Skin epidermis (tissue), 12 donors: ENCODE results near the gene DARS1.
A peak's percentile ranks its signal among the peaks of the same experiment; 100 is the strongest.
"Not testable (repeated sequence)": the region's sequence is repeated elsewhere in the genome, so short reads cannot be mapped to it uniquely, and the experiment has no call there.

ENCODE experiments used
- H3K27ac ChIP-seq, 21 experiments: fragments of 200-600 bp; sonication (generic) in 11 of 21; one replicate each; pipeline ENCODE4 v1.5.0; 2020; ENCODE audit warnings: mild to moderate bottlenecking in 3 of 21, inconsistent platforms in 2 of 21, moderate library complexity in 2 of 21
- H3K4me3 ChIP-seq, 7 experiments: fragments of 200-600 bp; sonication (generic) in 2 of 7; one replicate each; pipeline ENCODE4 v1.5.0; 2020; ENCODE audit warnings: inconsistent platforms in 2 of 7, mild to moderate bottlenecking in 2 of 7, moderate library complexity in 1 of 7

Gene DARS1

GRCh38 chr2:135991861-135992260 lies 6.4 kb upstream of the DARS1 start:
- H3K4me3 ChIP-seq, result no peak overlapping the region
- H3K27ac ChIP-seq, result no peak overlapping the region

- Histone ChIP-seq H3K27ac (no peak overlapping the region), H3K4me3 (no peak overlapping the region)
Observed at GRCh38 chr2:135987441-135987840, 2.0 kb upstream of the DARS1 start.

GRCh38 chr2:135986507-135986906 lies 1.1 kb upstream of the DARS1 start:
- Histone ChIP-seq H3K27ac (peak overlapping the region in 8 of 21 experiments; percentile 99 to 100 (median 100)), H3K4me3 (no peak overlapping the region)

- H3K27ac ChIP-seq, result peak overlapping the region; percentile 94 to 100 (median 99)
Observed at GRCh38 chr2:135985826-135986393, 484 bp upstream of the DARS1 start.

GRCh38 chr2:135984199-135985017 lies 1.0 kb downstream of the DARS1 start:
- Histone ChIP-seq H3K4me3 (peak overlapping the region; percentile 53 to 99 (median 77)), H3K27ac (peak overlapping the region in 20 of 21 experiments; percentile 94 to 100 (median 99))

More at GRCh38 chr2:135985826-135986393, 484 bp upstream of the DARS1 start:
- peak overlapping the region; percentile 53 to 99 (median 77) for H3K4me3 ChIP-seq

GRCh38 chr2:135980434-135981079 lies 4.9 kb downstream of the DARS1 start:
- H3K27ac ChIP-seq, result peak overlapping the region in 1 of 21 experiments; percentile 19
- no peak overlapping the region for H3K4me3 ChIP-seq

- no peak overlapping the region for H3K4me3 ChIP-seq
- H3K27ac ChIP-seq, result no peak overlapping the region
Observed at GRCh38 chr2:135975702-135976101, 9.7 kb downstream of the DARS1 start.

GRCh38 chr2:135974036-135974435 lies 11.4 kb downstream of the DARS1 start:
- H3K4me3 ChIP-seq, result no peak overlapping the region
- H3K27ac ChIP-seq, result no peak overlapping the region

GRCh38 chr2:135969655-135970387 lies 15.6 kb downstream of the DARS1 start:
- Histone ChIP-seq H3K27ac (no peak overlapping the region), H3K4me3 (no peak overlapping the region)

GRCh38 chr2:135965756-135966155 lies 19.7 kb downstream of the DARS1 start:
- H3K27ac ChIP-seq, result no peak overlapping the region
- no peak overlapping the region for H3K4me3 ChIP-seq

GRCh38 chr2:135964404-135964803 lies 21.0 kb downstream of the DARS1 start:
- H3K4me3 ChIP-seq, H3K27ac ChIP-seq: not testable (repeated sequence)

- H3K27ac ChIP-seq, result no peak overlapping the region
- H3K4me3 ChIP-seq, result no peak overlapping the region
Observed at GRCh38 chr2:135963841-135964240, 21.6 kb downstream of the DARS1 start.

GRCh38 chr2:135962366-135963123 lies 22.9 kb downstream of the DARS1 start:
- peak overlapping the region in 6 of 21 experiments; percentile 20 to 69 (median 50) for H3K27ac ChIP-seq

GRCh38 chr2:135960656-135961551 lies 24.5 kb downstream of the DARS1 start:
- H3K4me3 ChIP-seq, result no peak overlapping the region
- peak overlapping the region in 14 of 21 experiments; percentile 4 to 75 (median 54) for H3K27ac ChIP-seq

More at GRCh38 chr2:135962366-135963123, 22.9 kb downstream of the DARS1 start:
- H3K4me3 ChIP-seq, result no peak overlapping the region

GRCh38 chr2:135960150-135960549 lies 25.3 kb downstream of the DARS1 start:
- no peak overlapping the region for H3K4me3 ChIP-seq
- H3K27ac ChIP-seq, result peak overlapping the region in 4 of 21 experiments; percentile 6 to 69 (median 56)

GRCh38 chr2:135958927-135959326 lies 26.5 kb downstream of the DARS1 start:
- not testable (repeated sequence) for H3K4me3 ChIP-seq, H3K27ac ChIP-seq

GRCh38 chr2:135954020-135954601 lies 31.3 kb downstream of the DARS1 start:
- H3K27ac ChIP-seq, result no peak overlapping the region

GRCh38 chr2:135952891-135953290 lies 32.5 kb downstream of the DARS1 start:
- no peak overlapping the region for H3K4me3 ChIP-seq
- no peak overlapping the region for H3K27ac ChIP-seq

More at GRCh38 chr2:135954020-135954601, 31.3 kb downstream of the DARS1 start:
- no peak overlapping the region for H3K4me3 ChIP-seq
